Breast epithelium (tissue), 4 donors: ENCODE data around the gene POLA2. TPM values are rescaled to one million over a fixed set of nuclear protein-coding genes. Genes with fewer than 3 reads are reported as not detected.

Experiments used
- DNase-seq, 2 donors: peaks; one replicate each; pipeline ENCODE4 v3.0.0-alpha.2; 2019; ENCODE audit warnings: low spot score in 2 of 2
- H3K27ac ChIP-seq, 2 donors: fragments of 200-600 bp; sonication (generic) in 1 of 2; one replicate each; pipeline ENCODE4 v1.5.1; 2016 to 2019; ENCODE audit warnings: mild to moderate bottlenecking in 1 of 2
- H3K27me3 ChIP-seq, 2 donors: fragments of 200-600 bp; sonication (generic) in 1 of 2; one replicate each; pipeline versions ENCODE4 v1.5.1 to v1.6.0; 2017 to 2019; ENCODE audit warnings: control low read depth in 1 of 2, mild to moderate bottlenecking in 1 of 2
- H3K36me3 ChIP-seq: fragments of 200-600 bp; one replicate; pipeline ENCODE4 v1.5.1; 2019
- H3K4me1 ChIP-seq, 2 donors: fragments of 200-600 bp; sonication (generic); one replicate each; pipeline ENCODE4 v1.5.1; 2016 to 2019; ENCODE audit warnings: control low read depth in 1 of 2
- H3K4me3 ChIP-seq, 3 donors: fragments of 200-600 bp; sonication (generic); 1 replicate in 2 of 3; 2 replicates in 1 of 3; pipeline ENCODE4 v1.5.1; 2016 to 2019; ENCODE audit warnings: mild to moderate bottlenecking in 3 of 3, moderate library complexity in 2 of 3
- H3K9me3 ChIP-seq, 2 donors: fragments of 200-600 bp; sonication (generic) in 1 of 2; one replicate each; pipeline ENCODE4 v1.5.1; 2016 to 2019; ENCODE audit warnings: control low read depth in 1 of 2
- CTCF ChIP-seq, 3 donors: fragments of 450-650 bp; IDR thresholded peaks; one replicate each; pipeline ENCODE4 v1.5.1; 2016 to 2017; ENCODE audit warnings: antibody characterized with exemption in 3 of 3, mild to moderate bottlenecking in 3 of 3, moderate library complexity in 3 of 3
- POLR2A ChIP-seq: fragments of 450-650 bp; IDR thresholded peaks from one replicate; pipeline ENCODE4 v1.6.1; 2016; ENCODE audit warnings: antibody characterized with exemption, mild to moderate bottlenecking, moderate library complexity
- POLR2AphosphoS5 ChIP-seq, 3 donors: sonication (generic); formaldehyde crosslinking; IDR thresholded peaks; one replicate each; pipeline ENCODE4 v1.6.1; 2017; ENCODE audit warnings: antibody characterized with exemption in 3 of 3
- intact Hi-C: fragments of 100-400 bp; cut with DNase I; formaldehyde crosslinking; loops from one replicate; pipeline ENCODE4 v1.15.1; 2023; ENCODE audit warnings: low total_unique reads
- total RNA-seq, 3 donors: library from RNA; depleted of rRNA; stranded (reverse); fragments of >200 nt; gene quantifications; one replicate each; pipeline ENCODE4 v1.1.0, GENCODE V29; 2016

POLA2 gene
- total RNA-seq, 3 donors from 2014 or later = 6.4 to 17.9 (median 13.8) TPM

- Histone ChIP-seq H3K36me3 (no peaks in the 10 kb centered on the region), H3K27ac (no peak overlapping the region), H3K4me1 (no peaks in the 10 kb centered on the region), H3K27me3 (no peaks in the 10 kb centered on the region), H3K4me3 (no peak overlapping the region), H3K9me3 (no peaks in the 10 kb centered on the region)
- intact Hi-C loops = no loop called here
- TF ChIP-seq POLR2AphosphoS5 (IDR thresholded peaks at IDR 0.05) = no peak
- no peak for TF ChIP-seq POLR2A
- no peak for TF ChIP-seq CTCF (IDR thresholded peaks at IDR 0.05)
- no peak for DNase-seq
Observed at GRCh38 chr11:65215441-65216076, 46.2 kb upstream of the POLA2 start.

GRCh38 chr11:65216830-65217229, 44.9 kb upstream of the POLA2 start:
- H3K36me3 ChIP-seq = no peaks in the 10 kb centered on the region
- TF ChIP-seq POLR2A (no peak), POLR2AphosphoS5 (IDR thresholded peaks at IDR 0.05) (no peak), CTCF (IDR thresholded peaks at IDR 0.05) (no peak)

GRCh38 chr11:65217441-65218423, 44.0 kb upstream of the POLA2 start:
- DNase-seq = no peak
- TF ChIP-seq CTCF (IDR thresholded peaks at IDR 0.05) (no peak), POLR2AphosphoS5 (IDR thresholded peaks at IDR 0.05) (no peak), POLR2A (no peak)
- no peak overlapping the region for H3K27ac ChIP-seq
- no peaks in the 10 kb centered on the region for H3K27me3 ChIP-seq
- no peaks in the 10 kb centered on the region for H3K36me3 ChIP-seq
- no peaks in the 10 kb centered on the region for H3K4me1 ChIP-seq
- intact Hi-C loops = no loop called here
- no peak overlapping the region for H3K4me3 ChIP-seq
- no peaks in the 10 kb centered on the region for H3K9me3 ChIP-seq

More at GRCh38 chr11:65216830-65217229, 44.9 kb upstream of the POLA2 start:
- H3K27me3 ChIP-seq = no peaks in the 10 kb centered on the region
- no peak overlapping the region for H3K27ac ChIP-seq
- H3K9me3 ChIP-seq = no peaks in the 10 kb centered on the region
- no peak overlapping the region for H3K4me3 ChIP-seq
- intact Hi-C loops = no loop called here
- no peaks in the 10 kb centered on the region for H3K4me1 ChIP-seq
- no peak for DNase-seq

GRCh38 chr11:65218446-65218845, 43.3 kb upstream of the POLA2 start:
- no peak for TF ChIP-seq POLR2A
- TF ChIP-seq CTCF (IDR thresholded peaks at IDR 0.05) = no peak
- TF ChIP-seq POLR2AphosphoS5 (IDR thresholded peaks at IDR 0.05) = no peak
- no peaks in the 10 kb centered on the region for H3K9me3 ChIP-seq
- no peaks in the 10 kb centered on the region for H3K27me3 ChIP-seq
- H3K4me1 ChIP-seq = no peaks in the 10 kb centered on the region
- no peak for DNase-seq
- no peak overlapping the region for H3K4me3 ChIP-seq
- H3K36me3 ChIP-seq = no peaks in the 10 kb centered on the region
- intact Hi-C loops = no loop called here
- peak overlapping the region in 1 of 2 donors; percentile 19 for H3K27ac ChIP-seq

- no peak for DNase-seq
- Histone ChIP-seq H3K4me1 (peaks cover 0 to 3% of the 10 kb centered on the region in 2 donors), H3K27ac (peak overlapping the region in 1 of 2 donors; percentile 52), H3K36me3 (no peaks in the 10 kb centered on the region), H3K4me3 (no peak overlapping the region), H3K27me3 (no peaks in the 10 kb centered on the region), H3K9me3 (no peaks in the 10 kb centered on the region)
- TF ChIP-seq CTCF (IDR thresholded peaks at IDR 0.05) (no peak), POLR2AphosphoS5 (IDR thresholded peaks at IDR 0.05) (no peak), POLR2A (no peak)
- intact Hi-C loops = no loop called here
Observed at GRCh38 chr11:65219930-65220213, 41.9 kb upstream of the POLA2 start.
